ENCODE data around the gene TNS3. TPM values are rescaled to one million over a fixed set of nuclear protein-coding genes. Genes with fewer than 3 reads are reported as not detected.

Gene TNS3
- total RNA-seq, 1 donor from 2014 or later, result 41.2 TPM

- H3K36me3 ChIP-seq (ENCODE audit: control insufficient read depth, insufficient read depth, low read length), result no peaks in the 10 kb centered on the region
- no peak overlapping the region for H3K4me3 ChIP-seq (ENCODE audit: low read depth, low read length)
- no peak for DNase-seq (ENCODE audit: low read depth)
- no peaks in the 10 kb centered on the region for H3K27me3 ChIP-seq (ENCODE audit: control insufficient read depth, insufficient read depth, low read length)
- TF ChIP-seq CTCF (IDR thresholded peaks at IDR 0.05; ENCODE audit: insufficient read depth, low read length, poor library complexity, severe bottlenecking), result no peak
Measured at GRCh38 chr7:47260270-47260669, 321.6 kb downstream of the TNS3 start.

- Histone ChIP-seq H3K27me3 (ENCODE audit: control insufficient read depth, insufficient read depth, low read length) (no peaks in the 10 kb centered on the region), H3K4me3 (ENCODE audit: low read depth, low read length) (no peak overlapping the region), H3K36me3 (ENCODE audit: control insufficient read depth, insufficient read depth, low read length) (no peaks in the 10 kb centered on the region)
- no peak for TF ChIP-seq CTCF (IDR thresholded peaks at IDR 0.05; ENCODE audit: insufficient read depth, low read length, poor library complexity, severe bottlenecking)
- no peak for DNase-seq (ENCODE audit: low read depth)
Measured at GRCh38 chr7:47259682-47260081, 322.2 kb downstream of the TNS3 start.

GRCh38 chr7:47258798-47259197 lies 323.1 kb downstream of the TNS3 start:
- H3K36me3 ChIP-seq (ENCODE audit: control insufficient read depth, insufficient read depth, low read length), result no peaks in the 10 kb centered on the region
- no peak for TF ChIP-seq CTCF (IDR thresholded peaks at IDR 0.05; ENCODE audit: insufficient read depth, low read length, poor library complexity, severe bottlenecking)
- no peaks in the 10 kb centered on the region for H3K27me3 ChIP-seq (ENCODE audit: control insufficient read depth, insufficient read depth, low read length)
- no peak for DNase-seq (ENCODE audit: low read depth)
- no peak overlapping the region for H3K4me3 ChIP-seq (ENCODE audit: low read depth, low read length)

- Histone ChIP-seq H3K4me3 (ENCODE audit: low read depth, low read length) (no peak overlapping the region), H3K36me3 (ENCODE audit: control insufficient read depth, insufficient read depth, low read length) (no peaks in the 10 kb centered on the region), H3K27me3 (ENCODE audit: control insufficient read depth, insufficient read depth, low read length) (no peaks in the 10 kb centered on the region)
- TF ChIP-seq CTCF (IDR thresholded peaks at IDR 0.05; ENCODE audit: insufficient read depth, low read length, poor library complexity, severe bottlenecking), result no peak
- no peak for DNase-seq (ENCODE audit: low read depth)
Measured at GRCh38 chr7:47256016-47256415, 325.9 kb downstream of the TNS3 start.

- no peak for DNase-seq (ENCODE audit: low read depth)
- H3K27me3 ChIP-seq (ENCODE audit: control insufficient read depth, insufficient read depth, low read length), result no peaks in the 10 kb centered on the region
- H3K4me3 ChIP-seq (ENCODE audit: low read depth, low read length), result no peak overlapping the region
- no peaks in the 10 kb centered on the region for H3K36me3 ChIP-seq (ENCODE audit: control insufficient read depth, insufficient read depth, low read length)
- TF ChIP-seq CTCF (IDR thresholded peaks at IDR 0.05; ENCODE audit: insufficient read depth, low read length, poor library complexity, severe bottlenecking), result no peak
Measured at GRCh38 chr7:47255441-47255840, 326.5 kb downstream of the TNS3 start.

- Histone ChIP-seq H3K4me3 (ENCODE audit: low read depth, low read length) (no peak overlapping the region), H3K36me3 (ENCODE audit: control insufficient read depth, insufficient read depth, low read length) (no peaks in the 10 kb centered on the region), H3K27me3 (ENCODE audit: control insufficient read depth, insufficient read depth, low read length) (no peaks in the 10 kb centered on the region)
- DNase-seq (ENCODE audit: low read depth), result no peak
- TF ChIP-seq CTCF (IDR thresholded peaks at IDR 0.05; ENCODE audit: insufficient read depth, low read length, poor library complexity, severe bottlenecking), result no peak
Measured at GRCh38 chr7:47255007-47255406, 326.9 kb downstream of the TNS3 start.
